Cortex of kidney (tissue), 1 donor: ENCODE data around the gene GPA33.

Experiments
- DNase-seq: peaks from one replicate; lab custom pipeline; 2025; lab: John Stamatoyannopoulos, UW

GPA33 gene

GRCh38 chr1:167086033-167086432 is 4.1 kb downstream of the GPA33 start:
- DNase-seq = no peak

DNA sequence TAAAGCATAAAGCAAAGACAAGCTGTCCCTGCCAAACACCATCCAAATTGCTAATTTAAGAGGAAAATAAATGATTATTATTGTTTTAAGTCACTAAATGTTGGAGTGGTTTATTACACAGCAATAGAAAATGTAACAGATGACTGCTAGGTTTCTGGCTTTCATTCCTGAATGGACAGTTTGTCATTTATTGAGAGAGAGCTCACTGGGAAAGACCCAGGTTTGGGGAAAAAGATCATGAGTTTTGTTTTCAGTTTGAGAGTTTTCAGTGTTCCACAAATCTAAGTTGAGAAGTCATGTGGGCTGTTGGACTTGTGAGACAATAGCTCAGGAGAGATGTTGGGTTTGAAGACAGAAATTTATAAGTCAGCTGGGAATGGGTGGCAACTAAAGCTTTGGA is 5.4 kb downstream of the GPA33 start:
- DNase-seq = no peak

DNA sequence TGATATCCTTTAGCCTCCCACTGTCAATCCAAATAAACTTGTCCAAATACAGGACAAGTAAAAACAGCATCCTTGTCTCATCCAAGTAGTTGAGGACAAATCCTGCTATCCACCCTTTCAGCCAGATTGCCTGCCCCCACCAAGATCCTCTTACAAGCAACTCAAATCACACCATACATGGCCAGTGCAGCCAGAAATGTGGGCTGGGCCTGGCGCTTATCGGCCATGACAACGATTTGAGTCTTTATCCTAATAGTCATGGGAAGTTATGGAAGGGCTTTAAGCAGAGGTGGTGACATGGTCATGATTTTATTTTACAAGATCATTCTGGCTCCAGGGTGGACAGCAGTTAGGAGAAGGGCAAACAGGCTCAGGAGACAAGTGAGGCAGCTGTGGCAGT is 6.3 kb downstream of the GPA33 start:
- DNase-seq = no peak

GRCh38 chr1:167083066-167083665 is 7.0 kb downstream of the GPA33 start:
- no peak for DNase-seq

DNA sequence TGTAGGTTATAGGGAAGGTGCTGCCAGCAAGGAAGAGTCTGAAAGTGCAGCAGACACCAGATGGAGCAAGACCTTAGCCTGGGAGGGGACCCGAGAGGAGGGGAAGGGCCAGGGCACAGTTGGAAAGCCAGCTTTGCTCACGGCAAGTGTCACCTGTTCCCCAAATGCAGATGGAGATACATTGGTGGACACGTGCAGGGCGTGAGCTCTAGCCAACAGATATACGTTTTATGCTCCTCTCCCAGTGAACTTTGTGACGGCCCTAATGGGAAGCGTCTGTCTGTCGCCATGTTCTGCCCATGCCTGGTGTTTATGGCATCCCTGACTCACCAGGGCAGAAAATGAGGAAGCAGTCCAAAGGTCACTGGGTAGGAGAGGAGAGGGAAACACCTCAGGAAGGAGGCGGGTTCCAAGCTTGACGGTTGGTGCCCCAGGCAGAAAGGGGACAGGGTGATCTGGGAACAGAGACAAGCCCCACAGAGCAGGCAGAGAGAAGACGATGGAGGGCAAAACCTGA is 7.6 kb downstream of the GPA33 start:
- no peak for DNase-seq

DNA sequence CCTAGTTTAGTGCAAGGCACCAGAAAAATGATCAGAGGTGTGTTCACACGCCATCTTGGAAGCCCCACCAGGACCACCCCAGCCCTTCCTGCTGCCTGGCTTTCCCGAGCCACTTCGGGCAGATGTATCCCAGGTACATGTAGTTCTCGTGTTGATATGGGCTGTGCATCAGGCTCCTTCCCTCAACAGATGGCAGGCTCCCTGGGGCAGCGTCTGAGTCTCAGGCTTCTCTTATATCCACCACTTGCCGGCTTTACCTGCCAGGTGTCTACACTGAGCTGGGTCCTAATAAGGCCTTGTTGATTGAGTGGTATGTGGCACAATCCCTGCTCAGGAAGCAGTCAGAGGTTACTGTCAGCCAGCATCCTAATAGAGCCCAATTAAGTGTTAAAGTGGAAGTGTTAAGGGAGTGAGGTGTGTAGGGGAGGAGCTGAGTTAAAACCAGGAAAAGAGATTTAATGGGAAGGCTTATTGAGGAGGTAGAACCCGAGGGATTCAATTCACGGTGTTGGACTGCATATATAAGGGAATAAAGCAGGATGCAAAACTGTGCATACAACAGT is 8.5 kb downstream of the GPA33 start:
- DNase-seq = no peak

- no peak for DNase-seq
These were observed 12.3 kb downstream of the GPA33 start for GRCh38 chr1:167077868-167078210.

DNA sequence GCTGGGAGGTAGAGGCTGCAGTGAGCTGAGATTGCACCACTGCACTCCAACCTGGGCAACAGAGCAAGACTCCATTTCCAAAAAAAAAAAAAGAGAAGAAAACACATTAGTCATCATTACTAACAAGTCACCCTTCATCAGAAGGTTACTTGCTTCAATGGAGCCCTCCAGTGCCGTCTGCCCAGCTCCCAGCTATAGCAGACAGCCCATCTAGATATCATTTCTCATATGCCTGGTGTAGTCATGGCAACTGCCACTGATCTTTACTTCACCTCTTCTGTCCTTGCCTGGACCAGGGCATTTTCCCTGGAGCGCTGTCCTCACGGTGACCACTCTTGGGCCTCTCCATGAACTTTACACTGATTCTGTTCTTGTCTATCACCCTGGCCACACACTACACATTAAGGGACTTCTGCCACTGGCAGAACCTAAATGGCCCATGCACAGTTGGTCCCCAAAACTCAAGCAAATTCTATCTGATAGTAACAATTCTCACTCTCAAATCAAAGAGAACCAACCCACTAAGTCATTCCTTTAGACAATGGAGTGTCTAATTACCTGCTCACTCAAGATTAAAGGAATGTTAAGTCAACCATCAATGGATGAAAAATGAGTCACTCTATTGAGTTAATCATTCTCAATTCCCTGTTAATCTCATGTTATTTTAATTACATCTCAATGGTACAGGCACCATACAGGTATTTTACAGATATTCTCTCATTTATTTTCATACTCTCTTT is 12.9 kb downstream of the GPA33 start:
- no peak for DNase-seq

DNA sequence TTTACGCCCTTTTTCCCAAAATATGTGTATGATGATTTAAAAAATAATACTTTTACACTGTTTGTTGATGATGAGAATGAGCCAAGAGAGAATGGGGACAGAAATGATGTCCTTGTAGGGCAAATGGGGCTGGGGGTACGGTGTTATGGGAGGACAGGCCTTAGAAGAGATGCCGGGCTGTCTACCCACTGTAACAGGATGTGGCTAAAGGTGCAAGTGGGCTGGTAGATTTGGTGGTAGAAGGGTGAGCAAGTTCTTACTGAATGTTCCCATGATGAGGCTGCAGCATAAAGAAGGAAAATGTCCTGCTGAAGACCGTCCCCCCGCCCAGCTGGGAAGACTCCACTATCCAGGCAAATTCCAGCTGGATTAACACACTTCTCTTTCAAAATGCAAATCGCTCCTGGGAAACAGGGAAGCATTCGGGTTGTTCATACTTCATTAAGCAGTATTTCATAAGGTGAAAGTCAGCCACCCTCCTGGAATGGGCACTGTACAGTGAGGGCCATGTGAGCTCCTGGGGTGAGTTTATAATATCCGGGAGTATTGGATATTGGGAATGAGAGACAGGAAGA is 14.0 kb downstream of the GPA33 start:
- no peak for DNase-seq

DNA sequence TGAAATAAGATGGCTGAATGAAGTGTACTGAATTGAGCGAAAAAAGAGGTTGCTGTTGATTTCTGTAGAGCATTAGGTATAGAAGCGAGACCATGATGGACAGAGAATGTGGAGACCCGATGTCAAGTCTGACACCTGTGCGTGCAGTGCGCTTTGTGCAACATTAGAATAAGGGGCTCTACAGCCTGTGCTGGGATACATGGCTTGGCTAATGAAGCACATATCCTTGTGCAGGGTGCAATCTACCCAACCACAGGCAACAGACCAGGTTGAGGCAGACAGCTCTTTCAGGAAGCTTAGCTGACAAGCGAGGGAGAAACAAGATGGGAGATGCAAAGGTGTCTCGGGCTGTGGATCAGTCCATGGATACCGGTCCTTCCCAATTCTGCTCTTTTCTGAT is 18.9 kb downstream of the GPA33 start:
- DNase-seq = no peak

GRCh38 chr1:167068761-167069160 is 21.4 kb downstream of the GPA33 start:
- DNase-seq = no peak

- DNase-seq = no peak
These were observed 22.3 kb downstream of the GPA33 start for GRCh38 chr1:167067904-167068303.

DNA sequence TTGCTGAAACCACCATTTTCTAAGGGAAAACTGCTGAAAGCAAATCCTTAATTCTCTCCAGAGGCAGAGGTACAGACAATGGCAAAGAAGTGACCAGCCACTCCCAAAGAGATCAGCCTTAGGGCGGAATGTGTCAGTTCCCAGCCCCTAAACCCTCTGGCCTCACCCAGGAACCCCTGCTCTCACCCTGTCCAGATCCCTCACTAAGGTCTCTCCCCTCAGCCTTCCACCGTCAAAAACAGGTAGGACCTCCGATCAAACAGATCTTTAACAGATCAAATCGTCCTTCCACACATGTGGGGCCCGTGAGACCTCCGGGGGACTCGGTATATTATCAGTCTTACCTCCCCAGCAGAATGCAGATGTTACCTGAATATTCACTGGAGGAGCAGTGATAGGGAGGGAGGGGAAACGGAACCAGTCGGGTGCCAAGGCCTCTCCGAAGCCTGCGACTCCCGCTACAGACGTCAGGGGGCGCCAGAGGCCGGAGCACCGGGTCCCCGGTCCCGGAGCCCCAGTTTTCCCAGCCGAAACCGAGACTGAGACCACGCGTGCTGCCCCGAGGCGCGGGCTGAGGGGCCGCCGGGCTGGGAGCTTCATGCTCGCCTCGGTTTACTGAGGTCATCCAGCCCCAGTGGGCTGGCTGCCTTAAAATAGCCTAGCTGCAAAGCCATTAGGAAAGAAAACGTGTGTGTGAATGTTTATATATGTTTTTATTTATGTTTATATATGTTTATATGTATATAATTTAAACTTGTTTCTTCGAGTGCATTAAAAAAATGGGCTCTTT is 23.6 kb downstream of the GPA33 start:
- DNase-seq = no peak

- DNase-seq = no peak
These were observed 24.7 kb downstream of the GPA33 start for GRCh38 chr1:167065471-167065870.

GRCh38 chr1:167064621-167065020 is 25.6 kb downstream of the GPA33 start:
- DNase-seq = no peak

- no peak for DNase-seq
These were observed 29.1 kb downstream of the GPA33 start for GRCh38 chr1:167061073-167061464.

DNA sequence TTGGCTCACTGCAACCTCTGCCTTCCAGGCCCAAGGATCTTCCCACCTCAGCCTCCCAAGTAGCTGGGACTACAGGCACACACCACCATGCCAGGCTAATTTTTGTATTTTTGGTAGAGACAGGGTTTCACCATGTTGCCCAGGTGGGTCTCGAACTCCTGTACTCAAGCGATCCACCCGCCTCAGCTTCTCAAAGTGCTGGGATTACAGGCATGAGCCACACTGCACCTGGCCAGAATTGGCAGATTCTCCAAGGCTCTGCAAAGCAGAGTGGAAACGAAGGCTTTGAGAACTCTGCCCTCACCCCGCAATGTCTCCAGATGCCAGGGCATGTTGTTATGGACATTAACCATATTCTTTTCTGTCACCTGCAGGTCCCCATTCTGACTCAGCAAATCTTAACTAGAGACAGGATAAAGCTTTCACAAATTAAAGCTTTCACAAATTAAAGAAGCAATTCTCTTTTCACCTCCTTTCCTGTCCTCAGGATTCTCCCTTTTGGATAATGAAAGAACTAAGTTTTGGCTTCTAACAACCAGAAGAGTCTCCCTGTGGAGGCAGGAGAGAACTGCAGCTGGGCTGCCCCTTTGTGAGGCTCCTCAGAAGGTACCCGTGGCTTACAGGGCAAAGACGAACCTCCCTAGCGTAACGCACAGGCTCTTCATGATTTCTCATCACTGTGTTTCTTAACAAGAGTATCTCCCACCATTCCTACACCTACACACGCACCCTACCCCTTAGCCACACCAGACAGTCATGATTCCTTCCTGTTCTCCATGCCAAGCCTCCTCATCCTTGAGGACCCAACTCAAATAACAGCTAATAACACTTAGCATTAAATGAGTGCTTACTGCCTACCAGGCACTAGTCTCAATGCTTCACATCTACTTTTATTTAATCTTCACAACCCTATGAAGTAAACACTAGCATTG is 29.8 kb downstream of the GPA33 start:
- no peak for DNase-seq

- DNase-seq = no peak
These were observed 30.4 kb downstream of the GPA33 start for GRCh38 chr1:167059809-167060107.

DNA sequence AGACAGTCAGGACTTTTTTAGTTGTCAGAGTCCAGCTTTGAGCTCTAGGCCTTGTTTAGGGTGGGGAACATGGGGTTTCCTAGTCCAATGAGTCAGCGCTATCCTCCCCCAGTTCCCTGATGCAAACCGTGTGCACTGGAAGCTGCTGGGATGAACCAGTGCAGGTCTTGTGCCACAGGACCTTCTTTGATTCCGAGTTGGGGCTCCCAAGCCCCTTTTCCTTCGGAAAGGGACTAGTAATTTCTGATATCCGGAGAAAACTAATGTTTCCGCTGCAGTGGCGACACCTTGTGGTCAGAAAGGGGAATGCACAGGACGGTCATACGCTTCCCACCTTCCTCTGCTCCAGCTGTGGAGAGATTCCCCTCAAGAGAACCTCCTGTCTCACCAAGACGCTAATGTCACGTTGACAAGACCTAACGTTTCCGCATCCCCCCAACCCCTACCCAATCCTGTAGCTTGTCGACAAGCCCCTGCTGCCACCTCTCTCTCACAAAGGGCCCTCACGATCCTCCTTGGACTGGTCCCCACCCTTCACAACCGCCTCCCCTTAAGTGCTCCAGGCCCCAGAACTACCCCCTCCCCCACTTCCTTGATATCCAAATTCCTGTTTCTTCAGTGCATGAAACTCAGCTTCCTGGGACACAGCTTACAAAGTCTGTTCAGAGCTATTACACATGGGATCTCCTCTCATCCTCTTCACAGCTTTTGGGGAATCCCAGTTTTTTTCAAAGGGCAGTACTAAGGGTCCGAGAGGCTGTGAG is 30.9 kb downstream of the GPA33 start:
- DNase-seq = no peak

GRCh38 chr1:167057241-167057688 is 32.9 kb downstream of the GPA33 start:
- DNase-seq = no peak
